GM21381 (cell line): ENCODE results near the gene PTPRU.

Experiments
- ATAC-seq: cut with Tn5 transposase; IDR thresholded peaks from one replicate; pipeline ENCODE4 v1.9.1; 2021; ENCODE audit warnings: mild to moderate bottlenecking, moderate library complexity; ENCODE audit not compliant: unreplicated experiment

Gene PTPRU

GRCh38 chr1:29264773-29265389 is 28.6 kb downstream of the PTPRU start:
- ATAC-seq: no peak

GRCh38 chr1:29266912-29267311 is 30.6 kb downstream of the PTPRU start:
- ATAC-seq: no peak

- ATAC-seq: no peak
Observed at GRCh38 chr1:29267321-29268070, 31.2 kb downstream of the PTPRU start.

- no peak for ATAC-seq
Observed at GRCh38 chr1:29269382-29269781, 33.1 kb downstream of the PTPRU start.

GRCh38 chr1:29270929-29271521 is 34.7 kb downstream of the PTPRU start:
- ATAC-seq: no peak

GRCh38 chr1:29271724-29272123 is 35.4 kb downstream of the PTPRU start:
- ATAC-seq: no peak

GRCh38 chr1:29272147-29272907 is 36.0 kb downstream of the PTPRU start:
- no peak for ATAC-seq

GRCh38 chr1:29275435-29275834 is 39.1 kb downstream of the PTPRU start:
- ATAC-seq: no peak

GRCh38 chr1:29278124-29278523 is 41.8 kb downstream of the PTPRU start:
- no peak for ATAC-seq

- ATAC-seq: no peak
Observed at GRCh38 chr1:29279406-29279805, 43.1 kb downstream of the PTPRU start.

- no peak for ATAC-seq
Observed at GRCh38 chr1:29279951-29280391, 43.6 kb downstream of the PTPRU start.

GRCh38 chr1:29280409-29281131 is 44.2 kb downstream of the PTPRU start:
- no peak for ATAC-seq

GRCh38 chr1:29281571-29281970 is 45.2 kb downstream of the PTPRU start:
- no peak for ATAC-seq

- ATAC-seq: no peak
Observed at GRCh38 chr1:29282135-29282923, 46.0 kb downstream of the PTPRU start.

- no peak for ATAC-seq
Observed at GRCh38 chr1:29282924-29283803, 46.8 kb downstream of the PTPRU start.

- no peak for ATAC-seq
Observed at GRCh38 chr1:29283804-29284195, 47.5 kb downstream of the PTPRU start.

GRCh38 chr1:29284286-29284960 is 48.1 kb downstream of the PTPRU start:
- no peak for ATAC-seq

GRCh38 chr1:29284961-29285560 is 48.7 kb downstream of the PTPRU start:
- no peak for ATAC-seq
